Endodermal cell (in vitro differentiated cells): ENCODE data around the gene DTNA. TPM values are rescaled to one million over a fixed set of nuclear protein-coding genes. Genes with fewer than 3 reads are reported as not detected.

Experiments
- DNase-seq: peaks from one replicate; pipeline ENCODE4 v3.0.0-alpha.2; 2017
- H3K27ac ChIP-seq: 2 replicates; pipeline ENCODE4 v1.5.1; 2013; ENCODE audit warnings: mild to moderate bottlenecking, low read depth, low read length, moderate library complexity
- H3K27me3 ChIP-seq: 2 replicates; pipeline ENCODE4 v1.6.1; 2013; ENCODE audit warnings: mild to moderate bottlenecking, low read length, moderate library complexity; ENCODE audit not compliant: insufficient read depth, control insufficient read depth, poor library complexity, severe bottlenecking
- H3K36me3 ChIP-seq: 2 replicates; pipeline ENCODE4 v1.7.0; 2013; ENCODE audit warnings: mild to moderate bottlenecking, low read length, moderate library complexity; ENCODE audit not compliant: control insufficient read depth, insufficient read depth
- H3K4me1 ChIP-seq: one replicate; pipeline ENCODE4 v1.7.0; 2013; ENCODE audit warnings: low read length; ENCODE audit not compliant: control insufficient read depth, insufficient read depth
- H3K4me3 ChIP-seq: 2 replicates; pipeline ENCODE4 v1.5.1; 2013; ENCODE audit warnings: mild to moderate bottlenecking, low read length, moderate library complexity
- H3K9ac ChIP-seq: 2 replicates; pipeline ENCODE4 v1.6.1; 2013; ENCODE audit warnings: mild to moderate bottlenecking, low read length, moderate library complexity; ENCODE audit not compliant: poor library complexity, severe bottlenecking; ENCODE audit errors: extremely low read depth
- H3K9me3 ChIP-seq: 2 replicates; pipeline ENCODE4 v1.6.1; 2013; ENCODE audit warnings: mild to moderate bottlenecking, low read length, moderate library complexity; ENCODE audit not compliant: control insufficient read depth
- H3K27ac Mint-ChIP-seq: 2 replicates; pipeline ENCODE4 v1.8.0; 2020; ENCODE audit warnings: mixed read lengths
- H3K27me3 Mint-ChIP-seq: 2 replicates; pipeline ENCODE4 v1.8.0; 2021; ENCODE audit warnings: mild to moderate bottlenecking, mixed read lengths; ENCODE audit not compliant: insufficient read depth
- H3K36me3 Mint-ChIP-seq: 2 replicates; pipeline ENCODE4 v1.8.0; 2020; ENCODE audit warnings: low read depth, mixed read lengths
- H3K4me1 Mint-ChIP-seq: 2 replicates; pipeline ENCODE4 v1.8.0; 2020; ENCODE audit warnings: mixed read lengths
- H3K4me3 Mint-ChIP-seq: 2 replicates; pipeline ENCODE4 v1.8.0; 2020; ENCODE audit warnings: mild to moderate bottlenecking, moderate library complexity, mixed read lengths
- H3K9me3 Mint-ChIP-seq: 2 replicates; pipeline ENCODE4 v1.8.0; 2020; ENCODE audit warnings: mild to moderate bottlenecking, mixed read lengths
- WGBS, 2 experiments: methylation state at CpG; one replicate each; pipeline versions ENCODE4 v1.1.5 to v1.1.7; 2013; ENCODE audit warnings: missing lambda C conversion rate in 2 of 2, mixed read lengths in 1 of 2; ENCODE audit not compliant: insufficient coverage in 1 of 2, insufficient read length in 1 of 2; 5-methylcytosine and 5-hydroxymethylcytosine counted together
- total RNA-seq, 2 donors: library from RNA; stranded (reverse); fragmentation: NEBNext Ultra II Directional in 1 of 2; extraction: Animal tissue kit (Norgen Biotek cat#: 25700) in 1 of 2; gene quantifications; 2 replicates in 1 of 2; 3 replicates in 1 of 2; pipeline ENCODE4 v1.2.1, GENCODE V29; 2021
- TF ChIP-seq, protein P1 (sequence below): fragments of 200-600 bp; sonication (generic); conservative IDR thresholded peaks from 2 replicates; pipeline ENCODE4 v1.5.0; 2021; ENCODE audit warnings: antibody characterized with exemption, mild to moderate bottlenecking

Gene DTNA
- total RNA-seq, 2 donors from 2014 or later: 45.6 to 51.6 TPM

DNA sequence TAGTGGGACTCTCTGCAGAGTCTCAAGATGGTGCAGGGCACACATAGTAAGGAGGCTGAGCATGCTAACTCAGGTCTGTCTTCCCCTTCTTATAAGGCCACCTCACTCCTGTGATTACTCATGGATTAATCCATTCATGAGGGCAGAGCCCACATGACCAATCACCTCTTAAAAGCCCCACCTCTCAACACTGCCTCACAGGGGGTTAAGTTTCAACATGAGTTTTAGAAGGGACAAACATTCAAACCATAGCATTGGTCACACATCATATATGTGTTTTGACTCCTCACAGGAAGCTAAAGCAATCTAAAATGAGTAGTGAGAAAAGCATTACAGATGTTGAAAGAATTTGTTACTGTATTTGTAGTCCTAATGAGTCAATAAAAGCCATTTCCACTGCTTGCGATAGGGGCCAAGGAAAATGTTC lies 57.5 kb downstream of the DTNA start:
- Mint-ChIP-seq H3K27me3 (no peaks in the 10 kb centered on the region), H3K4me1 (peaks cover 8% of the 10 kb centered on the region), H3K36me3 (peaks cover 27% of the 10 kb centered on the region), H3K27ac (no peak overlapping the region), H3K4me3 (no peak overlapping the region), H3K9me3 (peaks cover 3% of the 10 kb centered on the region)
- H3K36me3 ChIP-seq: peaks cover 9% of the 10 kb centered on the region
- H3K9ac ChIP-seq: no peak overlapping the region
- H3K4me1 ChIP-seq: no peaks in the 10 kb centered on the region
- no peak overlapping the region for H3K4me3 ChIP-seq
- H3K27ac ChIP-seq: no peak overlapping the region
- WGBS, 2 experiments: 100% methylated on average over 1 of the region's 1 CpG; no CpG with 5 or more reads in 1 of the 2 experiments
- peaks cover 5% of the 10 kb centered on the region for H3K9me3 ChIP-seq
- TF ChIP-seq, protein P1, sequence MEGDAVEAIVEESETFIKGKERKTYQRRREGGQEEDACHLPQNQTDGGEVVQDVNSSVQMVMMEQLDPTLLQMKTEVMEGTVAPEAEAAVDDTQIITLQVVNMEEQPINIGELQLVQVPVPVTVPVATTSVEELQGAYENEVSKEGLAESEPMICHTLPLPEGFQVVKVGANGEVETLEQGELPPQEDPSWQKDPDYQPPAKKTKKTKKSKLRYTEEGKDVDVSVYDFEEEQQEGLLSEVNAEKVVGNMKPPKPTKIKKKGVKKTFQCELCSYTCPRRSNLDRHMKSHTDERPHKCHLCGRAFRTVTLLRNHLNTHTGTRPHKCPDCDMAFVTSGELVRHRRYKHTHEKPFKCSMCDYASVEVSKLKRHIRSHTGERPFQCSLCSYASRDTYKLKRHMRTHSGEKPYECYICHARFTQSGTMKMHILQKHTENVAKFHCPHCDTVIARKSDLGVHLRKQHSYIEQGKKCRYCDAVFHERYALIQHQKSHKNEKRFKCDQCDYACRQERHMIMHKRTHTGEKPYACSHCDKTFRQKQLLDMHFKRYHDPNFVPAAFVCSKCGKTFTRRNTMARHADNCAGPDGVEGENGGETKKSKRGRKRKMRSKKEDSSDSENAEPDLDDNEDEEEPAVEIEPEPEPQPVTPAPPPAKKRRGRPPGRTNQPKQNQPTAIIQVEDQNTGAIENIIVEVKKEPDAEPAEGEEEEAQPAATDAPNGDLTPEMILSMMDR: no peak
- no peaks in the 10 kb centered on the region for H3K27me3 ChIP-seq
- no peak for DNase-seq

DNA sequence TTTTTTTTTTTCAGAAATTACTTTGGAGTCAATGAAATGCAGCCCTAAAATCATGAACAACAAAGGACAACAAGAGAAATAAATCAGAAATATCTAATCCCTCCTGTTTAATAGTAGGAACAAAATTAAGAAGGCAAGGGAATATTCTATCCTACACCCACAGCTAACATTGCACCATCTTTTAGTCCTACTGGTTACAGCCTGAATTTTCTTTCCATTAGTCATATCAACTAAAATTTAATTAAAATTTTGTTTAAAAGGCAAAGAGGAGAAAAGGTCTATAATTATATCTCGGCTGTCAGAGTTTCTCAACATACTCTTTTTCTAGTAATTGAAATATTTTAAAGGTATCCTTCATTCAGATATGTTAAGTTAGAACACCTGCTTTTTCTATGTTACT lies 61.9 kb downstream of the DTNA start:
- H3K9ac ChIP-seq: no peak overlapping the region
- no peak for DNase-seq
- H3K27ac Mint-ChIP-seq: no peak overlapping the region
- H3K4me1 Mint-ChIP-seq: peaks cover 12% of the 10 kb centered on the region
- H3K4me3 Mint-ChIP-seq: no peak overlapping the region
- H3K27me3 Mint-ChIP-seq: no peaks in the 10 kb centered on the region
- peaks cover 3% of the 10 kb centered on the region for H3K9me3 Mint-ChIP-seq
- H3K4me3 ChIP-seq: no peak overlapping the region
- H3K27ac ChIP-seq: no peak overlapping the region
- H3K27me3 ChIP-seq: no peaks in the 10 kb centered on the region
- TF ChIP-seq, protein P1: no peak
- peaks cover 9% of the 10 kb centered on the region for H3K36me3 ChIP-seq
- no peaks in the 10 kb centered on the region for H3K4me1 ChIP-seq
- peaks cover 5% of the 10 kb centered on the region for H3K9me3 ChIP-seq
- H3K36me3 Mint-ChIP-seq: peaks cover 39% of the 10 kb centered on the region
- WGBS, 2 experiments: no CpG with 5 or more reads among the region's 1 CpG

DNA sequence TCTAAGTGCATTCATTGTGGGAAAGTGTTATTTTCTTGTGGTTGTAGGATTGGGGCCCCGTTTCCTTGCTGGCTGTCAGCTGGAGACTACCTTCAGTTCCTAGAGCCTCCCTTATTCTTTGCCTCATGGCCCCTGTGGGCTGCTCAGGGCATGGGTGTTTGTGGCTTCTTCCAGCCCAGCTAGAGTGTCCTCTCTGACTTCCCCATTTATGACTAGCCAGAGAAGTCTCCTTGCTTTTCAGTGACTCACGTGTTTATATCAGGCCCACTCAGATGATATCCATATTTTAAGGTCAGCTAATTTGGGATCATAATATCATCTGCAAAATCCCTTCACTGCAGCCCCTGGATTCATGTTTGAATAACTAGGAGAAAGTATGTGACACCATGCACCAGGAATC lies 62.8 kb downstream of the DTNA start:
- Mint-ChIP-seq H3K27ac (no peak overlapping the region), H3K4me1 (peaks cover 7% of the 10 kb centered on the region), H3K27me3 (no peaks in the 10 kb centered on the region), H3K36me3 (peaks cover 41% of the 10 kb centered on the region), H3K4me3 (no peak overlapping the region), H3K9me3 (peaks cover 3% of the 10 kb centered on the region)
- Histone ChIP-seq H3K27me3 (no peaks in the 10 kb centered on the region), H3K9me3 (peaks cover 5% of the 10 kb centered on the region), H3K36me3 (peaks cover 9% of the 10 kb centered on the region), H3K4me1 (no peaks in the 10 kb centered on the region), H3K4me3 (no peak overlapping the region), H3K27ac (no peak overlapping the region), H3K9ac (no peak overlapping the region)
- WGBS, 2 experiments: 87% methylated on average over 2 of the region's 2 CpGs; no CpG with 5 or more reads in 1 of the 2 experiments
- TF ChIP-seq, protein P1: no peak
- no peak for DNase-seq
